Neural cell (in vitro differentiated cells): ENCODE data around the gene MYBPC1. TPM values are rescaled to one million over a fixed set of nuclear protein-coding genes. Genes with fewer than 3 reads are reported as not detected.
A peak's percentile ranks its signal among the peaks of the same experiment; 100 is the strongest.

Experiments
- H2AFZ ChIP-seq: fragments of 200-600, 300-800 bp; sonication (generic), shearing (Covaris generic); 2 replicates; pipeline ENCODE4 v1.6.0; 2014; ENCODE audit warnings: low read depth, mild to moderate bottlenecking, antibody characterized with exemption, low read length, moderate library complexity
- H3F3A ChIP-seq: fragments of 200-600 bp; shearing (Covaris generic); 2 replicates; pipeline ENCODE4 v1.6.1; 2016; ENCODE audit warnings: mild to moderate bottlenecking, moderate library complexity, mixed read lengths, antibody characterized with exemption, low read length; ENCODE audit not compliant: insufficient read depth, poor library complexity, severe bottlenecking
- H3K27ac ChIP-seq: fragments of 200-600, 300-800 bp; sonication (generic), shearing (Covaris generic); 2 replicates; pipeline ENCODE4 v1.5.1; 2014; ENCODE audit warnings: mild to moderate bottlenecking, low read length, moderate library complexity
- H3K27me3 ChIP-seq: fragments of 300-800, 200-600 bp; sonication (generic), shearing (Covaris generic); 2 replicates; pipeline ENCODE4 v1.6.0; 2014; ENCODE audit warnings: mild to moderate bottlenecking, low read depth, low read length, moderate library complexity; ENCODE audit not compliant: insufficient read depth
- H3K36me3 ChIP-seq: fragments of 300-800, 200-600 bp; sonication (generic), shearing (Covaris generic); 2 replicates; pipeline ENCODE4 v1.5.1; 2014; ENCODE audit warnings: mild to moderate bottlenecking, antibody characterized with exemption, low read length, moderate library complexity; ENCODE audit not compliant: insufficient read depth
- H3K4me2 ChIP-seq: fragments of 300-800, 200-600 bp; sonication (generic), shearing (Covaris generic); 2 replicates; pipeline ENCODE4 v1.6.0; 2014; ENCODE audit warnings: mild to moderate bottlenecking, low read length
- H3K4me3 ChIP-seq: fragments of 300-800, 200-600 bp; sonication (generic), shearing (Covaris generic); 2 replicates; pipeline ENCODE4 v1.5.1; 2014; ENCODE audit warnings: mild to moderate bottlenecking, low read length, moderate library complexity
- H3K79me2 ChIP-seq: fragments of 200-600 bp; shearing (Covaris generic); replicated peaks from 2 replicates; pipeline ENCODE4 v1.6.0; 2014; ENCODE audit warnings: mild to moderate bottlenecking, low read length, moderate library complexity; ENCODE audit not compliant: insufficient read depth
- H3K9ac ChIP-seq: fragments of 300-800, 200-600 bp; sonication (generic), shearing (Covaris generic); 2 replicates; pipeline ENCODE4 v1.6.1; 2016; ENCODE audit warnings: mild to moderate bottlenecking, low read length, mixed read lengths
- H3K9me2 ChIP-seq: fragments of 200-600 bp; shearing (Covaris generic); 2 replicates; pipeline ENCODE4 v1.6.1; 2016; ENCODE audit warnings: mild to moderate bottlenecking, low read length, mixed read lengths; ENCODE audit not compliant: insufficient read depth
- H3K9me3 ChIP-seq: fragments of 200-600, 300-800 bp; sonication (generic), shearing (Covaris generic); 2 replicates; pipeline ENCODE4 v1.6.1; 2016; ENCODE audit warnings: mild to moderate bottlenecking, mixed run types, low read length, moderate library complexity, mixed read lengths
- H4K20me1 ChIP-seq: fragments of 200-600 bp; shearing (Covaris generic); 2 replicates; pipeline ENCODE4 v1.6.1; 2016; ENCODE audit warnings: mild to moderate bottlenecking, mixed run types; ENCODE audit not compliant: insufficient read depth
- EP300 ChIP-seq: fragments of 450-650 bp; conservative IDR thresholded peaks from 2 replicates; pipeline ENCODE4 v1.6.1; 2014; ENCODE audit warnings: antibody characterized with exemption, mild to moderate bottlenecking, moderate library complexity; ENCODE audit not compliant: poor library complexity, severe bottlenecking
- EZH2 ChIP-seq: fragments of 200-600, 300-800 bp; shearing (Covaris generic), sonication (generic); IDR thresholded peaks from 2 replicates; pipeline ENCODE4 v1.6.1; 2014; ENCODE audit warnings: antibody characterized with exemption, low read length, borderline replicate concordance, mild to moderate bottlenecking; ENCODE audit not compliant: insufficient read depth, poor library complexity, severe bottlenecking
- MXI1 ChIP-seq: fragments of 450-650 bp; conservative IDR thresholded peaks from 2 replicates; pipeline ENCODE4 v1.6.1; 2014; ENCODE audit warnings: antibody characterized with exemption, mild to moderate bottlenecking; ENCODE audit not compliant: poor library complexity, severe bottlenecking
- POLR2AphosphoS5 ChIP-seq: IDR thresholded peaks from 2 replicates; pipeline ENCODE4 v1.6.1; 2012
- RAD21 ChIP-seq: fragments of 450-650 bp; conservative IDR thresholded peaks from 2 replicates; pipeline ENCODE4 v1.6.1; 2014; ENCODE audit warnings: antibody characterized with exemption, mild to moderate bottlenecking, moderate library complexity
- SMC3 ChIP-seq: fragments of 450-650 bp; conservative IDR thresholded peaks from 2 replicates; pipeline ENCODE4 v1.6.1; 2014; ENCODE audit warnings: antibody characterized with exemption, mild to moderate bottlenecking, moderate library complexity; ENCODE audit not compliant: poor library complexity
- TAF1 ChIP-seq: IDR thresholded peaks from 2 replicates; pipeline ENCODE4 v1.6.1; 2012; ENCODE audit warnings: low read depth
- polyA plus RNA-seq: library from polyadenylated mRNA; depleted of rRNA; stranded (reverse); fragments of >200 nt; gene quantifications from 2 replicates; pipeline ENCODE4 v1.2.3, GENCODE V29; 2014
- TF ChIP-seq, protein P1 (sequence below): fragments of 450-650 bp; IDR thresholded peaks from 2 replicates; pipeline ENCODE4 v1.5.1; 2014; ENCODE audit warnings: antibody characterized with exemption, mild to moderate bottlenecking, moderate library complexity; ENCODE audit not compliant: poor library complexity, severe bottlenecking
- TF ChIP-seq, protein P2 (sequence below): IDR thresholded peaks from 2 replicates; pipeline ENCODE4 v1.6.1; 2012; ENCODE audit warnings: borderline replicate concordance

MYBPC1 gene
- polyA plus RNA-seq, 1 donor from 2014 or later, result not detected

DNA sequence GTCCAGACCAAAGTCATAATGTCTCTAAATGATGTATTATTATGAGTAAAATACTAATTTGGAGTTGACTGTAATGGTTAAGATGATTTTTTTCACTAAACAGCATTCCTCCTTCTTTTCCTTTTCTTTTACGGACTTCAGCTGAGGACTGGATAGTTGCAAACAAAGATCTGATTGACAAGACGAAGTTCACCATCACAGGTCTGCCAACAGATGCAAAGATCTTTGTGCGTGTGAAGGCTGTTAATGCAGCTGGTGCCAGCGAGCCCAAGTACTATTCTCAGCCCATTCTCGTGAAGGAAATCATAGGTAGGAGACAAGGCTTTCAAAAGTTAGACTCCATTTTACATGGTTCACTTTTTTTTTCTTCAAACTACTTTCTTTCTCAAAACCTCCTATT lies 72.8 kb downstream of the MYBPC1 start:
- no peak for TF ChIP-seq SMC3
- Histone ChIP-seq H3K27me3 (no peaks in the 10 kb centered on the region), H3F3A (no peaks in the 10 kb centered on the region), H4K20me1 (no peaks in the 10 kb centered on the region), H3K9me2 (no peaks in the 10 kb centered on the region), H3K9me3 (no peaks in the 10 kb centered on the region), H3K4me2 (no peak overlapping the region), H2AFZ (no peak overlapping the region), H3K9ac (no peak overlapping the region), H3K36me3 (no peaks in the 10 kb centered on the region), H3K27ac (no peak overlapping the region), H3K4me3 (no peak overlapping the region), H3K79me2 (no peaks in the 10 kb centered on the region)

DNA sequence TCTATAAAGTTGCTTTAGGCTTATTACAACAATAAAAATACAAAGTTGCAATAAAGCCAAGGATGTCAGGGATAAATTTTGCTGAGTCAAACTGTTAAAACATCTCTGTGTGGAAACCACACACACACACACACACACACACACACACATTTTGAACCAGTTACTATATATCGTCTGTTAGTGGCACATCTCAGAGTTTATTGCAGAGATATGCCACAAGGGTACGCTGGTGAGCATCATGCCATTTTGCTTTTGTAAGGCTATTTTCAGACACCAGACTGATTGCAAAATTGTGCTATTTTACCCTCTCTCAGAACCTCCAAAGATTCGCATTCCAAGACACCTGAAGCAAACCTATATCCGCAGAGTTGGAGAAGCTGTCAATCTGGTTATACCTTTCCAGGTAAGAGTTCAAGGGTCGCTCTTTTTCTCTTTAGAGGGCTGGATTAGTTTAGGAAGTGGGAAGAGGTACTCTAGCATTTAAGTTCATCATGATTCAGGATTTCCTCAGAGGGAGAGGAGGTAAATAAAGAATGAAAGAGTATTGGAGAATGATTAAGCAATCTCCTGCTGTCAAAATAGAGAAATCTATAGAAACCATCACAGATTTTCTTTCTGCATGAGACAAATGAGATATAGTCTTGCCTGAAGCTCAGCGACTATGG lies 75.4 kb downstream of the MYBPC1 start:
- H2AFZ ChIP-seq, result no peak overlapping the region
- no peaks in the 10 kb centered on the region for H3K27me3 ChIP-seq

DNA sequence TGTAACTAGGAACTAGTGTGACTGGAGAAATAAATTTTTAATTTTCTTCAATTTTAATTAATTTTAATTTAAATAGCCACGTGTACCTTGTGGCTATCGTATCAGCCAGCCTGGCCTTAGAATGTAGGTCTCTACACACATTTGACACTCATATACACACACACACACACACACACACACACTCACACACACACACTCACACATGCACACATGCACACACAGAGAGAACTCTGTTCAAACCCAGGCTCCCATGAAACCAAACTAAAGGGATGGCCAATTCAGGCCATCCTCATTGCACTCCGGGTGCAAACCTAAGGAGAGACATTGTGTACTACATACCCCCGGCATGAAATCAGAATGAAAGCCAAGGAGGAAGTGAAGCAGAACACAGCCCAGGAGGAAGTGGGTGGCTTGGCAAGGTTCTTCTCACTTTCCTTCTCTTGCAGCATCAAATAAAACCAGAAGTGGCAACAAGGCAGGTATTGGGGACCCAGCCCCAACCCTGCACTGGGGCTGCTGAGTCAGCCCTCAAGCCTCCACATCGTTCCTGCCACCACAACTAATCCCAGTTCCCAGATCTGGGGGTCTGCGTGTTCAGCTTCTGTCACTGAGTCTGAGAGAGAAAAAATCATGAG lies 76.5 kb downstream of the MYBPC1 start:
- Histone ChIP-seq H3K9me2 (no peaks in the 10 kb centered on the region), H3K4me2 (no peak overlapping the region), H3K79me2 (no peaks in the 10 kb centered on the region), H4K20me1 (no peaks in the 10 kb centered on the region), H3F3A (no peaks in the 10 kb centered on the region), H3K9ac (no peak overlapping the region), H3K9me3 (no peaks in the 10 kb centered on the region), H3K27ac (no peak overlapping the region), H2AFZ (no peak overlapping the region), H3K4me3 (no peak overlapping the region), H3K36me3 (no peaks in the 10 kb centered on the region), H3K27me3 (no peaks in the 10 kb centered on the region)
- TF ChIP-seq, protein P1, sequence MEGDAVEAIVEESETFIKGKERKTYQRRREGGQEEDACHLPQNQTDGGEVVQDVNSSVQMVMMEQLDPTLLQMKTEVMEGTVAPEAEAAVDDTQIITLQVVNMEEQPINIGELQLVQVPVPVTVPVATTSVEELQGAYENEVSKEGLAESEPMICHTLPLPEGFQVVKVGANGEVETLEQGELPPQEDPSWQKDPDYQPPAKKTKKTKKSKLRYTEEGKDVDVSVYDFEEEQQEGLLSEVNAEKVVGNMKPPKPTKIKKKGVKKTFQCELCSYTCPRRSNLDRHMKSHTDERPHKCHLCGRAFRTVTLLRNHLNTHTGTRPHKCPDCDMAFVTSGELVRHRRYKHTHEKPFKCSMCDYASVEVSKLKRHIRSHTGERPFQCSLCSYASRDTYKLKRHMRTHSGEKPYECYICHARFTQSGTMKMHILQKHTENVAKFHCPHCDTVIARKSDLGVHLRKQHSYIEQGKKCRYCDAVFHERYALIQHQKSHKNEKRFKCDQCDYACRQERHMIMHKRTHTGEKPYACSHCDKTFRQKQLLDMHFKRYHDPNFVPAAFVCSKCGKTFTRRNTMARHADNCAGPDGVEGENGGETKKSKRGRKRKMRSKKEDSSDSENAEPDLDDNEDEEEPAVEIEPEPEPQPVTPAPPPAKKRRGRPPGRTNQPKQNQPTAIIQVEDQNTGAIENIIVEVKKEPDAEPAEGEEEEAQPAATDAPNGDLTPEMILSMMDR, result no peak
- TF ChIP-seq TAF1 (no peak), EP300 (no peak), MXI1 (no peak), RAD21 (no peak), POLR2AphosphoS5 (no peak), SMC3 (no peak), EZH2 (no peak)
- TF ChIP-seq, protein P2, sequence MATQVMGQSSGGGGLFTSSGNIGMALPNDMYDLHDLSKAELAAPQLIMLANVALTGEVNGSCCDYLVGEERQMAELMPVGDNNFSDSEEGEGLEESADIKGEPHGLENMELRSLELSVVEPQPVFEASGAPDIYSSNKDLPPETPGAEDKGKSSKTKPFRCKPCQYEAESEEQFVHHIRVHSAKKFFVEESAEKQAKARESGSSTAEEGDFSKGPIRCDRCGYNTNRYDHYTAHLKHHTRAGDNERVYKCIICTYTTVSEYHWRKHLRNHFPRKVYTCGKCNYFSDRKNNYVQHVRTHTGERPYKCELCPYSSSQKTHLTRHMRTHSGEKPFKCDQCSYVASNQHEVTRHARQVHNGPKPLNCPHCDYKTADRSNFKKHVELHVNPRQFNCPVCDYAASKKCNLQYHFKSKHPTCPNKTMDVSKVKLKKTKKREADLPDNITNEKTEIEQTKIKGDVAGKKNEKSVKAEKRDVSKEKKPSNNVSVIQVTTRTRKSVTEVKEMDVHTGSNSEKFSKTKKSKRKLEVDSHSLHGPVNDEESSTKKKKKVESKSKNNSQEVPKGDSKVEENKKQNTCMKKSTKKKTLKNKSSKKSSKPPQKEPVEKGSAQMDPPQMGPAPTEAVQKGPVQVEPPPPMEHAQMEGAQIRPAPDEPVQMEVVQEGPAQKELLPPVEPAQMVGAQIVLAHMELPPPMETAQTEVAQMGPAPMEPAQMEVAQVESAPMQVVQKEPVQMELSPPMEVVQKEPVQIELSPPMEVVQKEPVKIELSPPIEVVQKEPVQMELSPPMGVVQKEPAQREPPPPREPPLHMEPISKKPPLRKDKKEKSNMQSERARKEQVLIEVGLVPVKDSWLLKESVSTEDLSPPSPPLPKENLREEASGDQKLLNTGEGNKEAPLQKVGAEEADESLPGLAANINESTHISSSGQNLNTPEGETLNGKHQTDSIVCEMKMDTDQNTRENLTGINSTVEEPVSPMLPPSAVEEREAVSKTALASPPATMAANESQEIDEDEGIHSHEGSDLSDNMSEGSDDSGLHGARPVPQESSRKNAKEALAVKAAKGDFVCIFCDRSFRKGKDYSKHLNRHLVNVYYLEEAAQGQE, result no peak

More for the DNA sequence above, 75.4 kb downstream of the MYBPC1 start:
- H3K4me3 ChIP-seq, result no peak overlapping the region
- no peak overlapping the region for H3K4me2 ChIP-seq
- H3K79me2 ChIP-seq, result no peaks in the 10 kb centered on the region
- no peak overlapping the region for H3K27ac ChIP-seq
- no peaks in the 10 kb centered on the region for H3K9me3 ChIP-seq
- no peaks in the 10 kb centered on the region for H3K36me3 ChIP-seq
- TF ChIP-seq, protein P1, result peak; percentile 19
- no peak for TF ChIP-seq TAF1
- no peak overlapping the region for H3K9ac ChIP-seq
- H4K20me1 ChIP-seq, result no peaks in the 10 kb centered on the region
- H3K9me2 ChIP-seq, result no peaks in the 10 kb centered on the region
- H3F3A ChIP-seq, result no peaks in the 10 kb centered on the region
